ENCODE results near the gene PLCD3.

PLCD3 gene

GRCh38 chr17:45060797-45061605, 71.3 kb downstream of the PLCD3 start, which contains the start of gene NMT1:
Gene NMT1, plus strand, starts transcription at chr17:45061317. Its CDS starts 13 bp downstream, at chr17:45061330.
- peak; percentile 99 for DNase-seq

- DNase-seq: no peak
Observed at GRCh38 chr17:45060382-45060796, 71.9 kb downstream of the PLCD3 start.
